Activated naive CD4-positive, alpha-beta T cell treated with anti-CD3 and anti-CD28 coated beads, Interleukin-2, amount 50 U/mL, for 16 hours (primary cell): ENCODE measurements around the gene SCN4B.

ENCODE experiments used
- DNase-seq: peaks from one replicate; pipeline ENCODE4 v3.0.0-alpha.2; 2020

SCN4B gene

DNA sequence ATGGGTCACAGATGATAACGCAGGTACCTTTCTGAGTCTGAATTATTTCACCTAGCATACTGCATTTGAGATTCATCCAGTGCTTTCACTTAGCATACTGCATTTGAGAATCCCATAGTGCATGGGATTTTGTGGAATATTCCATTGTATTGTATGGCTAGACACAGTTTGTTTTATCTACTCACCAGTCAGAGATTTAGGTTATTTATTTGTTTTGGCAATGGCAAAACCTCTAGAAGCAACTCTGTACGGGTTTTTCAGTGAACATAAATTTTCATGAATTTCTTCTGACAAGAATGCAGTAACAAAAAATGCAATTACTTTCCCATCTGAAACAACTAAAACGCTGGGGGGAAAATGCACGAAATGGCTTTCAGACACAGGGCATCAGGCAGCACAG, 24.3 kb downstream of the SCN4B start:
- no peak for DNase-seq

DNA sequence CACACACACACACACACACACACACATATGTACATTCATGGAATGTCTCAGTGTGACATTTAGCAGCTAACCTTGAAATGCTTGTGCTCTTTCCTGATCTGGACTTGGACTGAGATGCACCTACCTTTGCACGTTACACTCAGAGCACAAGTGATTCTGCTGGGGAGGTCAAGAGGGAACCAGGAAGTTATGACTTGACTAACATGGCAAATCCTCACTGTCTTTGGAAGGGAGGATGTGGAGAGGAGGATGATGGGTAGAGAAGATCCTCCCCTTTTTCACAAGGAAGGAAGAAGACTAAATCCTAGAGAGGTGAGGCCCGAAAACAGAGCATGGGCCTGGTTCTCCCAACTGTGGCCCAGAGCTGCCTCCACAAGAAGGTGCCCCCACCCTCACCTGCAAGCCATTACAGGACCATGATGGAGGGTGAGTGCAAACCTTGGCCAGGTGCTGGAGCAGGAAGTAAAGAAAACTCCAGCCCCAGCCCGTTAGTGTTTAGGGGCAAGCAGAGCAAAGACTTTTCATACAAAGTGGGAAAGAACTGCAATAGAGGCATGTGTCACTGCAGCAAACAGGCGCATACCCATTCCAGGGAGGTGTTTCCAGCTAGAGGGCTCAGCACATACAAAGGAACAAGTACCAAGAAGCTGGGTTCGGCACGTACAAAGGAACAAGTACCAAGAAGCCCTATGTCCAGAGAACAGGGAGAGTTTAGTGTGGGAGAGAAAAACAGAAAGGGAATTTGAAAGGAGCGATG, 26.4 kb downstream of the SCN4B start:
- no peak for DNase-seq

DNA sequence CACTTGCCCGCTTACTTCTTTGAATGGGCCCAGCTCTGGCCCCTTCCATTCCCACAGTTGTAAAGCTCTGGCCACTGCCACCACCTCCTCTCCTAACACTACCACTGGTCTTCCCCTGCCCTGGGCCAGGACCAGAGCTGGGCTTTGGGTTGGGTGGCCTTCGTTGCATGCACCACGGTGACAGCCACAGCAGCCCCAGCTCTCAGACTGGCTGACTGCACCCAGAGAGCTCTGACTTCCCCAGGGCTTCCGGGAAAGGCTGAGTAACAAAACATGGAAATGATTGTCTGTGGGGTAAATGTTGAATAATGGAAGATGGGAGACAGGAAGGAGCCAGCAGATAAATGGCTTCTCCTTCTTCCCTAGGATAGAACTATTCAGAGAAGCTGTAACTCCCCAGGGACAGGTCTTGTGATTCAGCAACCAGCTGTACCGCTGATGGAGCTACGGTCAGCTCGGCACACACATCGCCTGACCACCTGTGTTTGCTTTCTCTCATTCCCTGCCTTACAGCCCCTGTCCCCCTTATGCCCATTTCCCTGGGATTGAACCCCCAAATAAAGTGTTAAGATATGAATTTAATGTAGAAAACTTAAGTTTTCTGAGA, 27.6 kb downstream of the SCN4B start:
- DNase-seq, result no peak

DNA sequence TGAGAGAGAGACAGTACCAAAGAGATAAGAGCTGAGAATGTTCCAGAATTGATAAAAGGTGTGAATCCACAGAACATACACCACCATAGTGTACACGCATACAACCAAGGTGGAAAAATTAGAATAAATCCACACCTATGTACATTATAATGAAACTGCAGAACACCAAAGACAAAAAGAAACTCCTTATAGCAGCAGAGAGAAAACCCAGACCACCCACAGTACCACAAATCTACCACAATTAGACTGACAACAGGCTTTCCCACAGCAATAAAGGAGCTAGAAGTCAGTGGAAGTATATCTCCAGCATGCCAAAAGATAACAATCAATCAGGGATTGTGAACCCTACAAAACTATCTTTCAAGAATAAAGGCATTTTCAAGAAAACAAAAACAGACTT, 31.8 kb downstream of the SCN4B start:
- DNase-seq, result no peak

DNA sequence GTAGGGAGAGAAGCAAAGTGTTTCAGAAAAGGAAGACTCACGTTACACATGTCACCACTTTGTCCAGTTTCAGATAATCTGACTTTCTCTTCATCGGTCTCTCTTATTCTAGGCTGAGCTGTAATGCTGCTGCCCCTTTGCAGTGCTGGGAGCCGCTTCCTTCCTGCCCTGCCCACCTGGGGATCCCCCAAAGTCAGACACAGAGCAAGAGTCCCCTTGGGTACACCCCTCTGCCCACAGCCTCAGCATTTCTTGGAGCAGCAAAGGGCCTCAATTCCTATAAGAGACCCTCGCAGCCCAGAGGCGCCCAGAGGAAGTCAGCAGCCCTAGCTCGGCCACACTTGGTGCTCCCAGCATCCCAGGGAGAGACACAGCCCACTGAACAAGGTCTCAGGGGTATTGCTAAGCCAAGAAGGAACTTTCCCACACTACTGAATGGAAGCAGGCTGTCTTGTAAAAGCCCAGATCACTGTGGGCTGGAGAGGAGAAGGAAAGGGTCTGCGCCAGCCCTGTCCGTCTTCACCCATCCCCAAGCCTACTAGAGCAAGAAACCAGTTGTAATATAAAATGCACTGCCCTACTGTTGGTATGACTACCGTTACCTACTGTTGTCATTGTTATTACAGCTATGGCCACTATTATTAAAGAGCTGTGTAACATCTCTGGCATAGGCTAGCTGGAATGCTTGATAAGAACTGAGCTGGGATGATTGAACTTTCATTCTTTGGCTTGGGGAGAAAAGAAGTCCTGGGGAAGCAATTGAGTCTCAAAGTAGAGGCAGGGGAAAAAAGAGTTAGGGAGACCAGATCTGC, 34.6 kb downstream of the SCN4B start:
- DNase-seq, result no peak

DNA sequence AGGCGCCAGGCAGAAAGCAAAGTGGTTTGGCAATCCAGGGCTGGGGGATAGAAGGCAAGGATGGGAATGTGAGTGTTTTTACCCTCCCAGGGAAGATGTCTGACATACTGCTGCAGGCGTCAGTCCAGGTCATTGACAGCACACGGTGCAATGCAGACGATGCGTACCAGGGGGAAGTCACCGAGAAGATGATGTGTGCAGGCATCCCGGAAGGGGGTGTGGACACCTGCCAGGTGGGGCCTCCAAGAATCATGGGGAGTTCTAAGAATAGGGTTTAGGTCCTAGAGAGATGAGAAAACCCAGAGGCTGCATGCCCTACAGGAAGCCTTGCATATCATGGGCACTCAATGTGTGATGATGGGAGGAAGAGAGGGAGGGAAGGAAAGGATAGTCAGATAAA, 37.6 kb downstream of the SCN4B start:
- no peak for DNase-seq

DNA sequence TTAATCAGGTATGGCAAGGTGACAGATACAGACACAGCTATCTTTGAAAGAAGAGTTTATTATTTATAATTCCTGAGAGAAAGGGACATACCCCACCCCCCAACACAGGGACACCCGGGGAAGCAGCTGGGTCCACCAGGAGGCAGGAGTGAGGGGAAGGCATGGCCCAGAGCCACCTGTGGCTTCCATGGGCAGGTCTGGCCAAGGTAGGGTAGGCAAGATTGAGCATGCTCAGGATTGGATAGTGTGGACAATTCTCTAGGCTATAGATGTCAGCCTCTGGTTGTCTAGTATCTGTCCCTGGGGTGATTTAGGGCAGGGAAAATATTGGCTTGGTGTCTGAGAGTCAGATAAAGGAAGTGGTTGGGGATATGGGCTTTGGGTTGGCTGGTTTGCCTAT, 38.4 kb downstream of the SCN4B start:
- DNase-seq, result no peak

DNA sequence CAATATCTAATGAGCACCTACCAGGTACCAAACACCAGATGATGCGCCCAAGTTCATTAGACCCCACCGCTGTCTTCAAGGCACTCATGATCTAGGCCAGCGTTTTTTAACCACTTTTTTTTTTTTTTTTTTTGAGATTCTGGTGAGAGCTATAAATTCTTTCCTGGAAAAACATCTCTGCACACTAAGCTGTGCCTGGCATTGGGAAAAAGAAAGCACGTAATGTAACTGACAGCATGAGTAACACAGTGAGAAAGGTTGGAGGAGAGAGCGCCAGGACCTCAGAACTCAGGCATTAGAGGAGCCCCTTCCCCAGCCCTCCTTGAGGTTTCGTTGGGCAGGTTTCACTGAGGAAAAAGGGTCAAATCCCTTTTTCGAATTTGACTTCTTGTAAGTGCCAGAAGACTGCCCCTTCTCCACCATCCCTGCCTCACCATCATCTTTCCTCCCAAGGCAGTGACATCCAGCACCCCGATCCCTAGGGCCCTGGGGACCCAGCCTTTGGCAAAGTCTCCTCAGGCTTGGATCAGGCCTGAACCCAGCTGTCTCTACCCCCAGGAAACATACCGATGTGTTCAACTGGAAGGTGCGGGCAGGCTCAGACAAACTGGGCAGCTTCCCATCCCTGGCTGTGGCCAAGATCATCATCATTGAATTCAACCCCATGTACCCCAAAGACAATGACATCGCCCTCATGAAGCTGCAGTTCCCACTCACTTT, 39.8 kb downstream of the SCN4B start:
- no peak for DNase-seq

DNA sequence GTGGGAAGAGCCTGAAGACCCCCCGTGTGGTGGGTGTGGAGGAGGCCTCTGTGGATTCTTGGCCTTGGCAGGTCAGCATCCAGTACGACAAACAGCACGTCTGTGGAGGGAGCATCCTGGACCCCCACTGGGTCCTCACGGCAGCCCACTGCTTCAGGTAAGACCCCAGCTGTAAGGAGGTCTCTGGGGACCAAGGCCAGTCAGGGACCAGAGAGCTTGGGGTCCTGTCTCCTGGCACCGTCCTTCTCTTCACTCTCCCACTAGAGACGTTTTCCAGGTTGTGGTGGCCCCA, 40.9 kb downstream of the SCN4B start:
- no peak for DNase-seq

DNA sequence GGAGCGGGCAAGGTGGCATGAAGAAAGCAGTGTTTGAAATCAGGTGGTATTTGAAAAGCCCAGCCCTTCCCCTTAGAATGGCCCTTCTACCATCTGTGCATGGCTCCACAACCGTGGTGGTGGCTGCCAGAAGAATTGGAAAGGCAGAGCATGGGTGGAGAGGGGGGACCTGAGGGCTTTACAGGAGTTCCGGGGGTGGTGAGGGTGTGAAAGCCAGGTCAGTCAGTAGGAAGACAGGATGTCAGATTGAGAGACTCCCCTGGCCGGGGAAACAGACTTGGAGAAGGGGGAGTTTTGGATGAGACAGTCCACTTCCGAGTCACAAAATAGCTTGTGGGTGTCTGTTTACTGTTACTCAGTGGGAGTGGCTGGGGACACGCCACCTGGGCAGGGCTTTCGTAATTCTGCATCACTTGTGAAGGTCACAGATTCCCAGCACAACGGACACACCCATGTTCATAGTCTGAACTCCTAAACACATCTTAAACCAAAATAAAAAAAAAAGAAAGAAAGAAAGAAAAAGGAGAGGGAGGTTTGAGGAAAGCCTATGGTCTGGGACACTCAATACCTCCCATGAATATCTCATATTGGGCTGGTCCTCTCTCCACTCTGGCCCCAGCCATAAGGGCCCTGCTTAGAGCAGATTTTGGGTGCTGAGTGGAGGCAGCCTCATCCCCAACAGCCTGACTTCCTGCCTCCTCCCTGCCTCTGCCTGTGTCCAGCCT, 41.4 kb downstream of the SCN4B start:
- no peak for DNase-seq

DNA sequence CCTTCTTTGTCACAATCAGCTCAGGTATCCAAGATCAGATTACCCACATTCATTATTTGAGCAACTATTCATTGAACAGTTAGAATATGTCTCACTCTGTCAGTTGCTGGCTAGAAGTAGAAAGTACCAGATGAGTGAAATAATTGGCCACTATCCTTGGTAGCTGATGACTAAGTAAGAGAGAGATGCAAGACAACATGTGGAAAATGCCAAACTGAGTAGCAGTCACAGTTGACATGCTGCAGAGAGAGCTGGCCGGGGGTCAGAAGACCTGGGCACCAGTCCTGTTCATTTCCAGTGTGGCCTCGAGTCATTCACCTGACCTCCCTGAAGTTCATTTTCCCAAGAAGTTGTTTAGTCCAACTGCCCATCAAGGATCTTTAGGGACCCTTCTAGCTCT, 43.4 kb downstream of the SCN4B start:
- DNase-seq, result no peak

DNA sequence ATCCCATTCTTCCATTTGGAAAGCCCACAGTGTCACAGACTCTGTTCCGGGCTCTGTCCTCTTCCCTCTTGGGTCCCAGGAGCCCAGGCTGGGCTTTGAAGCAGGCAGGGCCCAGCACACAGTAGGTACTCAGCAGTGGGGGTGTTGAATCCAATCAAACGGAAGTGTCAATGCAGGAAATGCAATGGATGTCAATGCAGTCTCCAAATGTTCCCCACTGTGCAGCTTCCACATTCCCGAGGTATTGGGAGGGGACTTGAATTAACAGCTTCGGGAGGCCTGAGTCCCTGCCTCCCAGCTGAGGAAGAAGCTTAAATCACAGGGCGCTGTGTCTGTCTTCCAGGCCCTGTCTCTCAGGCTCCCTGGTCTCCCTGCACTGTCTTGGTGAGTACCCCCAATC, 44.1 kb downstream of the SCN4B start:
- DNase-seq, result no peak

DNA sequence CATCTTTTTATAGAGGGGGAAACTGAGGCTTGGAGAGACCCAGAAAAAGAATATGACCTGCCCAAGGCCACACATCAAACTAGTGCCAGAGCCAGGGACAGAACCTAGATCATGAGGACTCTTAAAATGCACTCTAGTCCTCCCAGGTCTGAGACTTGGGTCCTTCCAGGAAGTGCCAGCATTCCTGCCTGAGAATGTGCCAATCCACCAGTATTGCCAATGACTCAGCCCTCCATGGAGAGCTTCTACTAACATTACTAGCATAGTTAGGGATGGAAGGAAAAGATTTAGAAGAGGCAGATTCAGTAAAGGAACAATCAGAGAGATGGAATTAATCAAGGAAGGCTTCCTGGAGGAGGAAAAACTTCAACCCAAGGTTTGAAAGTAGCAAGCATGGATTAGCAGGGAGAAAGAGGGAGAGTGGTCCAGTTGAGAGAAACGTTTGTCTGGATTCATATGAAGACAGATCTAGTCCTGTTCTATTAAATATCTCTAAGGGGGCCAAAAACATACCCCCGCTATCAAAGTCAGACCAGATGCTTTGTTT, 45.8 kb downstream of the SCN4B start:
- DNase-seq, result no peak

DNA sequence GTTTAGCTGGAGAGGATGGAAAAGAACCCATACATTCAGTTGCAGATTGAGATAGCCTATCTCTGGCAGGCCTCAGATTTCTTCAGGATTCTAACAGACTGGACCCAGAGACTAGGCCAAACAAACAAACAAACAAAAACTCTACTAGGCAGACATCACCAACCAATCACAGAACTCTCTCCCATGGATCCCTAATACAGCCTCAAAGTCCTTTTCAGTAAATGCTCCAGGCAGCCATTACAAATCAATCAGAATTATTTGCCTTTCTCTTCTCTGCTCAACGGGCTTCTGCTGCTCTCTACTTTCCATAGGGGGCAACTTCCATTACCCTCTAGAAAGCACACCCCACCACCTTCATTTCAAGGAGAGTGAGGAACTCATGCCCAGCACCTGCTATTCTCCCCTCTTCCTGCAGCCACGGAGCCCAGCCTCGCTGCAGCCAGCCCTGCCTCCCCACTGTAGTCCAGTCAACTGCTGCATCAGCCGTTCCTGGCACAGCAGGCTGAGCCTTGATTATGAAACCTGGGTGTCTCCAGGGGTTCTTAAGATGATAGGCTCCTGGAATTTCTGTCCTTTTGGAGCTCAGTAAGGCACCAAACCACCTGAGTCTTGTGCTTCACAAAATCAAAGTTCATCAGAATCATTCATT, 46.8 kb downstream of the SCN4B start:
- DNase-seq, result no peak

DNA sequence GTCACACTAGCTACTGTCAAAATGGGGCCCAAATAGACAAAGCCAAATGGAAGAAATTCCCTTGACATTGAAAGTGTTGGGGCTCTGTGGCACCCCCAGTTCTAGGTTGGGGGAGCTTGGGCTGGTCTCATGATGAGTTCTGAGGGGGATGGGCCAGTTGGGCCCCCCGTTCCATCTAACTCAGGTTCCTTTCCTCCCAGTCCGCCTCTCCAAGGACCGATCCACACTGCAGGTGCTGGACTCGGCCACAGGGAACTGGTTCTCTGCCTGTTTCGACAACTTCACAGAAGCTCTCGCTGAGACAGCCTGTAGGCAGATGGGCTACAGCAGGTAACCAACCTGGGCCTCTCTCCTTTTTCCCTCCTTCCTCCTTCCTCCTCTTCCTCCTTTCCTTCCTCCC, 48.1 kb downstream of the SCN4B start:
- DNase-seq, result no peak

DNA sequence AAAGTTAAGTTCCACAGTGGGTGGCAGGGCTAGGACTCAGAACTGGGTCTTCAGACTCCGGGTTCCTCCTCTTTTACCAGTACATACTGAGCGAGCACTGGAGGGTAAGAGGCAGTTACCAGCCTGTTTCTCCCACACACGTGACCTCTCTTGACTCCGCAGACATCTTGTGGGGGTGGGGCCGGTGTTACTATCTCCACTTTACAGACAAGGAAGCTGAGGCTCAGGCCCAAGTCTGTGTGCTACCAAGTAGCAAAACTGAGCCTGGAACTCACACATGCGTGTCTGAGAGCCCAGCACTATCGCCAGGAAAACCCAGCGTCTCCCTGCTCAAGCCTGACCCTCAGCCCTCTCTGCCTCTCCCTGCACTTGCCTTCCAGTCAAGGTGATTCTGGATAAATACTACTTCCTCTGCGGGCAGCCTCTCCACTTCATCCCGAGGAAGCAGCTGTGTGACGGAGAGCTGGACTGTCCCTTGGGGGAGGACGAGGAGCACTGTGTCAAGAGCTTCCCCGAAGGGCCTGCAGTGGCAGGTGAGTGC, 49.8 kb downstream of the SCN4B start:
- no peak for DNase-seq

DNA sequence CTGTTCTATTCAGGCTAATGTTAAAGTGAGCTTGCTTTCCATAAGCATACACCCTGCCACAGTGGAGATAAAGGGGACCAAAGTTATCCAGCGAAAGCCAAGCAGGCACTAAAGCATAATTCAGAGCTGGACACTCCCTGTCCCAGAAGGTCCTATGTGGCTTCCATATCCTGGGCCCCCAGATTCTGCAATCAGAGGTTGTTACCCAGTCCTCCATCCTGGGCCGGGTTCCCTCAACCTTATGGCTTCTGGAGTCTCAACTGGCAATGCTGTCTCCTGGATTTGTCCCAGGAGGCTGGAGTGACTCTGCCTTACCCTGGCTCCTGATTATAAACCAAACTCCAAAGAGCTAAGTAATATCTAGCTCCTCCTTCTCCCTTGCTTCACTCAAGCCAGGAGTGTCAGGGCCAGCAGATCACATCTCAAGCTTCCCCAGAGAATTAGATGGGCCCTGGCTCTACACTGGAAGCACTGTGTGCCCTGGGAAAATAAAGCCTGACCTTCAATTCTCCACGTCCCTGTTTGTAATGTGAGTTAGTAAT, 51.9 kb downstream of the SCN4B start:
- no peak for DNase-seq

DNA sequence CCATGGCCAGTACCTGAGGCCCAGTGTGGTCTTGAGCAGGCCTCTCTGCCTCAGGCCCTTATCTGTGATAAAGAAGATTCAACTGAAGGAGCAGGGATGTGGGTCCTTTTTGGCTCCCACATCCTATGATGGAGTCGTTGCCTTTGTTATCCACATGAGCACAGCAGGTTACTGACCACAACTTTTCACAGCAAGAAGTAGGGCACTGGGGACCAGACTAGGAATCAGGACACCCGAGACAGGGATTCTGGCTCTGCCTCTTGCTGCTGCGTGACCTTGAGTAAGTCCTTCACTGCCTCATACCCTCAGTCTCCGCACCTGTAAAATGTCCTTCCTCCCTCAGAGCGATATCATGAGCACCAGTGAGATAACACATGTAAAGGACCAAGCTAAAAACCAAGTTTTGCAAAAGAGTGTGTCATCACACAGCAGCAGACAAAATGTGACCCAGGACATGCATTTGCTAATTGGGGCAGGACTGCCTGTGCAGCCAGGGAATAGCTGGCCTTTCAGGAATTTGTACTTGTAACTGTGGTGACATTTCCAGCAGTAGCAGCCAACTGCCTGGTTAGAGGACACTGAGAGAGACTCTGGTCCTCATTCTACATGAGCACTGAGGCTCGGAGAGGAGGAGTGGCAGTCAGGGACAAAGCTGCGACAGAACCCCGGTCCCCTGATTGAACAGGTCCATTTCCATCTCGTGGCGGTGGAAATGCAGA, 52.6 kb downstream of the SCN4B start:
- no peak for DNase-seq

DNA sequence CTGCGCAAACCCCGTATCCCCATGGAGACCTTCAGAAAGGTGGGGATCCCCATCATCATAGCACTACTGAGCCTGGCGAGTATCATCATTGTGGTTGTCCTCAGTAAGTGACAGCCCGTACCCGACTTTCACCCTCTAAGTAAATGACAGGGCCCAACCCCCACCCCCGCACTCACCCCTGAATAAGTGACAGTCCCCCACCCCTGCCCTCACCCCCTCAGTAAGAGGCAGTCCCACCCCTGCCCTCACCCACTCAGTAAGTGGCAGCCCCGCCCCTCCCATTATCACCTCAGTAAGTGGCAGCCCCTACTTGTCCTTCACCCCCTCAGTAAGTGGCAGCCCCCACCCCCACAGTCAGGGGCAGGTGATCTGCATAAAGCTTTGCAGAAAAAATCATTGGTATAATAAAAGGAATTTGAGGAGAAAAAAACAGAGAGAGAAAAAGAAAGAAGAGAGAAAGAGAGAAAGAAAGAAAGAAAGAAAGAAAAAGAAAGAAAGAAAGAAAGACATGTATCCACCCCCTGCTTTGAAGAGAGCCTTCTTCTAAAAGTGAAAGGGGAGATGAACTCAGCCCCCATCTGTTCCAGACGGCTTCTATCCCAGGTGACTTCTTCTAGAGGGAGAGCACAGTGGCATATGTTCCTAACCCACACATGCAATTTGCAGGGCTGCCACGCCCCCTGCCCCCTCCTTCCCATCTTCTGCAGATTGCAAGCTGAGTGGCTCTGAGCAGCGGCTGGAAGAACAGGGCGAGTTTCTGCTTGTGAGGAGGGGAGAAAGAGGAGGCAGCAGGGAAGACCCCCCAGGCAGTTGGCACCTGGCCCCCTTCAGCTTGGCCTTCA, 53.4 kb downstream of the SCN4B start:
- no peak for DNase-seq

DNA sequence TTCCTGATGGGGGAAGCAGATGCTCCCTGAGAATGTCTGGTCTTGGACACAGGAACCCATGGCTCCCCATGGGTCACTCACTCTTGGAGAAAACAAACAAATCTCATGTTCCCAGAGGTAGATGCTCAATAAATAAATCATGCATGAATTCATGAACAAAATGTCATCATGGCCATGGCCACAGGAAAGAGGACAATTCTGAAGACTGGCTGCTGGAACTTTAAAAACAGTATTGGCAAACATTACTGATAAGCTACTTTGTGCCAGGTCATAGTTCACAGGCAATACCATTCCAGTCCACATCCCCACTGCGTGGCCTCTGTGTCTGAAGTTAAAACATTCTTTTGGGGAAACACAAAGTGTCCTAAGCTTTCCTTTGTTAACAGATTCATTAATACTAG, 56.7 kb downstream of the SCN4B start:
- DNase-seq, result no peak
